H1 (cell line): ENCODE data around the gene PRAME. TPM values are rescaled to one million over a fixed set of nuclear protein-coding genes. Genes with fewer than 3 reads are reported as not detected.

ENCODE experiments used
- CTCF ChIA-PET: fragments of 300-600 bp; sonication (Branson Sonifier 250); formaldehyde crosslinking; loops from one replicate; lab custom pipeline; 2021; ENCODE audit not compliant: partially characterized antibody; lab: Charles Lee
- POLR2A ChIA-PET: fragments of 300-600 bp; sonication (Branson Sonifier 250); formaldehyde crosslinking; loops from one replicate; lab custom pipeline; 2021; ENCODE audit warnings: inconsistent platforms; ENCODE audit not compliant: partially characterized antibody; lab: Charles Lee
- DNase-seq, 2 experiments: peaks; one replicate each; pipeline versions ENCODE4 v3.0.0 to v3.0.0-alpha.2; 2010 to 2022; ENCODE audit warnings: low spot score in 2 of 2, low read depth in 1 of 2, mixed read lengths in 1 of 2
- FAIRE-seq: peaks from 2 replicates; lab custom pipeline; 2011; peaks lifted over from hg19 to GRCh38; lab: Jason Lieb, UNC
- H2AFZ ChIP-seq: 2 replicates; pipeline ENCODE4 v1.8.1; 2012; ENCODE audit warnings: low read length, inconsistent platforms
- H2AK5ac ChIP-seq: 2 replicates; pipeline ENCODE4 v1.6.1; 2013; ENCODE audit warnings: low read depth, low read length
- H2BK120ac ChIP-seq: replicated peaks from 2 replicates; pipeline ENCODE3; 2013; ENCODE audit warnings: low read depth, low read length, inconsistent platforms
- H2BK12ac ChIP-seq: 2 replicates; pipeline ENCODE4 v1.6.1; 2013; ENCODE audit warnings: low read depth, low read length
- H2BK15ac ChIP-seq: 2 replicates; pipeline ENCODE4 v1.6.1; 2013; ENCODE audit warnings: low read length
- H2BK20ac ChIP-seq: 2 replicates; pipeline ENCODE4 v1.6.1; 2013; ENCODE audit warnings: low read length
- H2BK5ac ChIP-seq: 2 replicates; pipeline ENCODE4 v1.6.1; 2013; ENCODE audit warnings: low read depth, low read length
- H3K14ac ChIP-seq: 2 replicates; pipeline ENCODE4 v1.6.1; 2013; ENCODE audit warnings: inconsistent platforms; ENCODE audit not compliant: insufficient read length
- H3K18ac ChIP-seq: 2 replicates; pipeline ENCODE4 v1.6.1; 2013; ENCODE audit warnings: low read length; ENCODE audit errors: extremely low read depth
- H3K23ac ChIP-seq: 2 replicates; pipeline ENCODE4 v1.6.1; 2013; ENCODE audit warnings: inconsistent platforms; ENCODE audit not compliant: insufficient read length
- H3K23me2 ChIP-seq: 2 replicates; pipeline ENCODE4 v1.6.1; 2013; ENCODE audit warnings: low read depth, low read length
- H3K27ac ChIP-seq: 2 replicates; pipeline ENCODE4 v1.6.1; 2011; ENCODE audit warnings: low read depth, low read length, inconsistent platforms
- H3K27me3 ChIP-seq, 4 experiments: replicated peaks in 1 of 4; 1 replicate in 1 of 4; 2 replicates in 3 of 4; pipeline versions ENCODE4 v1.6.1 to v1.8.1; 2011 to 2013; ENCODE audit warnings: low read length in 3 of 4, mild to moderate bottlenecking in 3 of 4, inconsistent platforms in 2 of 4, mixed read lengths in 2 of 4, moderate library complexity in 1 of 4; ENCODE audit not compliant: control insufficient read depth in 3 of 4, insufficient read depth in 3 of 4; ENCODE audit errors: extremely low read depth in 1 of 4
- H3K36me3 ChIP-seq, 4 experiments: 2 replicates each; pipeline versions ENCODE4 v1.6.1 to v1.8.1; 2011 to 2013; ENCODE audit warnings: mild to moderate bottlenecking in 4 of 4, low read length in 3 of 4, moderate library complexity in 2 of 4, control low read depth in 1 of 4, inconsistent platforms in 1 of 4; ENCODE audit not compliant: insufficient read depth in 4 of 4, control insufficient read depth in 2 of 4
- H3K4ac ChIP-seq: replicated peaks from 2 replicates; pipeline ENCODE3; 2013; ENCODE audit warnings: low read length, low read depth, mixed read lengths, inconsistent platforms; ENCODE audit not compliant: insufficient read length
- H3K4me1 ChIP-seq, 4 experiments: replicated peaks in 1 of 4; 1 replicate in 1 of 4; 2 replicates in 3 of 4; pipeline versions ENCODE4 v1.6.1 to v1.8.1; 2011 to 2013; ENCODE audit warnings: low read length in 3 of 4, inconsistent platforms in 2 of 4, mixed read lengths in 1 of 4; ENCODE audit not compliant: insufficient read depth in 4 of 4, control insufficient read depth in 3 of 4
- H3K4me2 ChIP-seq, 2 experiments: 2 replicates each; pipeline versions ENCODE4 v1.6.1 to v1.8.1; 2011 to 2013; ENCODE audit warnings: low read depth in 2 of 2, low read length in 2 of 2, control low read depth in 1 of 2, inconsistent platforms in 1 of 2, mild to moderate bottlenecking in 1 of 2; ENCODE audit not compliant: insufficient read depth in 1 of 2
- H3K4me3 ChIP-seq, 4 experiments: fragments of 200-600, 300-600 bp in 1 of 4; sonication (generic), shearing (Covaris generic), sonication (Bioruptor Twin) in 1 of 4; 2 replicates each; pipeline versions ENCODE4 v1.5.1 to v1.8.1; 2011 to 2016; ENCODE audit warnings: low read length in 4 of 4, low read depth in 3 of 4, control low read depth in 2 of 4, inconsistent platforms in 2 of 4, mild to moderate bottlenecking in 2 of 4, mixed read lengths in 1 of 4, moderate library complexity in 1 of 4; ENCODE audit not compliant: insufficient read depth in 2 of 4; ENCODE audit errors: extremely low read depth in 1 of 4
- H3K56ac ChIP-seq: replicated peaks from 2 replicates; pipeline ENCODE3; 2013; ENCODE audit warnings: low read depth, mild to moderate bottlenecking, mixed read lengths, low read length, inconsistent platforms; ENCODE audit not compliant: insufficient read length
- H3K79me1 ChIP-seq: 2 replicates; pipeline ENCODE4 v1.6.1; 2013; ENCODE audit warnings: low read depth, low read length, control low read depth
- H3K79me2 ChIP-seq, 2 experiments: 2 replicates each; pipeline versions ENCODE4 v1.6.1 to v1.8.1; 2012 to 2013; ENCODE audit warnings: low read length in 2 of 2, mild to moderate bottlenecking in 2 of 2, inconsistent platforms in 1 of 2; ENCODE audit not compliant: insufficient read depth in 2 of 2, control insufficient read depth in 1 of 2
- H3K9ac ChIP-seq, 4 experiments: replicated peaks in 1 of 4; 1 replicate in 1 of 4; 2 replicates in 3 of 4; pipeline versions ENCODE4 v1.6.1 to v1.8.1; 2011 to 2013; ENCODE audit warnings: low read depth in 3 of 4, low read length in 3 of 4, control low read depth in 2 of 4, mild to moderate bottlenecking in 2 of 4, moderate library complexity in 2 of 4, inconsistent platforms in 1 of 4; ENCODE audit errors: extremely low read depth in 1 of 4
- H3K9me3 ChIP-seq, 2 experiments: 2 replicates each; pipeline versions ENCODE4 v1.6.1 to v1.8.1; 2012 to 2013; ENCODE audit warnings: mild to moderate bottlenecking in 2 of 2, moderate library complexity in 2 of 2, control low read depth in 1 of 2, inconsistent platforms in 1 of 2, low read depth in 1 of 2, low read length in 1 of 2, mixed read lengths in 1 of 2; ENCODE audit not compliant: insufficient read depth in 2 of 2
- H4K20me1 ChIP-seq, 2 experiments: replicated peaks in 1 of 2; 2 replicates each; pipeline versions ENCODE3 to v1.8.1; 2011 to 2013; ENCODE audit warnings: inconsistent platforms in 2 of 2, low read length in 2 of 2, mild to moderate bottlenecking in 1 of 2; ENCODE audit not compliant: insufficient read depth in 2 of 2, control insufficient read depth in 1 of 2
- H4K5ac ChIP-seq: 2 replicates; pipeline ENCODE4 v1.6.1; 2013; ENCODE audit warnings: low read length, low read depth, mixed read lengths, inconsistent platforms; ENCODE audit not compliant: insufficient read length
- H4K8ac ChIP-seq: 2 replicates; pipeline ENCODE4 v1.8.0; 2013; ENCODE audit warnings: mild to moderate bottlenecking, moderate library complexity, low read length, inconsistent platforms; ENCODE audit not compliant: insufficient read depth; ENCODE audit errors: extremely low read depth
- H4K91ac ChIP-seq: replicated peaks from 2 replicates; pipeline ENCODE3; 2013; ENCODE audit warnings: low read length, mixed read lengths, inconsistent platforms; ENCODE audit not compliant: insufficient read length
- ATF3 ChIP-seq: IDR thresholded peaks from 2 replicates; pipeline ENCODE4 v1.6.1; 2011; ENCODE audit warnings: low read depth, mild to moderate bottlenecking, low read length; ENCODE audit not compliant: insufficient read depth
- BACH1 ChIP-seq: IDR thresholded peaks from 2 replicates; pipeline ENCODE4 v1.6.1; 2012; ENCODE audit warnings: low read length, improper control_type of control experiment
- CHD2 ChIP-seq: IDR thresholded peaks from 2 replicates; pipeline ENCODE4 v1.6.1; 2012; ENCODE audit warnings: low read length, improper control_type of control experiment
- CREB1 ChIP-seq: IDR thresholded peaks from 2 replicates; pipeline ENCODE4 v1.6.1; 2012; ENCODE audit warnings: inconsistent platforms
- CTCF ChIP-seq, 3 experiments: IDR thresholded peaks; 1 replicate in 2 of 3; 2 replicates in 1 of 3; pipeline versions ENCODE4 v1.5.1 to v1.6.1; 2011; ENCODE audit warnings: low read length in 3 of 3, mild to moderate bottlenecking in 3 of 3, inconsistent platforms in 2 of 3, low read depth in 1 of 3, moderate library complexity in 1 of 3; ENCODE audit not compliant: insufficient read depth in 1 of 3; ENCODE audit errors: control extremely low read depth in 1 of 3
- EGR1 ChIP-seq: IDR thresholded peaks from 2 replicates; pipeline ENCODE4 v1.6.1; 2011; ENCODE audit warnings: low read depth, low read length, borderline replicate concordance
- GTF2F1 ChIP-seq: IDR thresholded peaks from 2 replicates; pipeline ENCODE4 v1.6.1; 2012; ENCODE audit warnings: low read depth, low read length, improper control_type of control experiment, borderline replicate concordance
- NRF1 ChIP-seq: IDR thresholded peaks from 2 replicates; pipeline ENCODE4 v1.6.1; 2011; ENCODE audit warnings: mild to moderate bottlenecking, low read depth, low read length, improper control_type of control experiment
- SAP30 ChIP-seq: fragments of 300-600 bp; sonication (generic); IDR thresholded peaks from 2 replicates; pipeline ENCODE4 v1.7.1; 2012; ENCODE audit warnings: low read length, moderate library complexity, mild to moderate bottlenecking, inconsistent platforms; ENCODE audit not compliant: insufficient read depth, insufficient replicate concordance
- SIRT6 ChIP-seq: IDR thresholded peaks from one replicate; pipeline ENCODE4 v1.7.1; 2012; ENCODE audit warnings: low read length, inconsistent platforms
- TAF1 ChIP-seq: IDR thresholded peaks from 2 replicates; pipeline ENCODE4 v1.6.1; 2011; ENCODE audit warnings: mild to moderate bottlenecking, low read depth, low read length
- WGBS, 2 experiments: shearing (Covaris generic) in 1 of 2; methylation state at CpG; one replicate each; pipeline versions ENCODE4 v1.1.6 to v1.1.7; 2013 to 2015; ENCODE audit warnings: low lambda C conversion rate in 2 of 2, mixed read lengths in 2 of 2, inconsistent platforms in 1 of 2, low coverage in 1 of 2, missing lambda C conversion rate in 1 of 2; ENCODE audit not compliant: insufficient replicate concordance in 2 of 2, insufficient coverage in 1 of 2, insufficient read length in 1 of 2; ENCODE audit errors: extremely low coverage in 1 of 2, missing lambda C conversion rate in 1 of 2; 5-methylcytosine and 5-hydroxymethylcytosine counted together
- polyA plus RNA-seq, 7 experiments: library from polyadenylated mRNA; depleted of rRNA in 3 of 7; stranded (reverse) in 5 of 7; unstranded in 2 of 7; fragments of >200 nt in 5 of 7; fragments of 200-250 nt in 2 of 7; gene quantifications; 1 replicate in 5 of 7; 2 replicates in 1 of 7; 4 replicates in 1 of 7; pipeline versions ENCODE4 v1.2.1 to v1.2.3, GENCODE V29; 2011 to 2013; ENCODE audit warnings: missing spikeins in 2 of 7, mixed read lengths in 2 of 7
- total RNA-seq: library from RNA; stranded (reverse); fragmentation: NEBNext Ultra II Directional; extraction: Animal tissue kit (Norgen Biotek cat#: 25700); gene quantifications from 2 replicates; pipeline ENCODE4 v1.2.1, GENCODE V29; 2021

PRAME gene
- total and polyA plus RNA-seq, 2 of the 8 experiments (the other 6 are each of a cell fraction or from before 2014, with no cell fraction given), result 0.15 to 1.1 TPM

- no peaks in the 10 kb centered on the region for H3K79me1 ChIP-seq
- no peak overlapping the region for H2BK20ac ChIP-seq
- H2BK15ac ChIP-seq, result no peak overlapping the region
- H3K36me3 ChIP-seq, result no peaks in the 10 kb centered on the region
- H2BK5ac ChIP-seq, result no peak overlapping the region
- no peak overlapping the region for H2BK120ac ChIP-seq
- no peak overlapping the region for H3K56ac ChIP-seq
- H3K9ac ChIP-seq, result no peak overlapping the region
- H3K23ac ChIP-seq, result no peak overlapping the region
- H3K27ac ChIP-seq, result no peak overlapping the region
- no peak overlapping the region for H4K91ac ChIP-seq
- H3K18ac ChIP-seq, result no peak overlapping the region
- H2AFZ ChIP-seq, result no peak overlapping the region
- H4K8ac ChIP-seq, result no peak overlapping the region
- no peak overlapping the region for H3K4ac ChIP-seq
- no peak overlapping the region for H2AK5ac ChIP-seq
- H4K5ac ChIP-seq, result no peak overlapping the region
- H3K27me3 ChIP-seq, result peaks cover 31 to 61% (median 46%) of the 10 kb centered on the region in 4 experiments
- H3K79me2 ChIP-seq, result no peaks in the 10 kb centered on the region
- POLR2A ChIA-PET, result no interaction called here
- no peaks in the 10 kb centered on the region for H3K23me2 ChIP-seq
- CTCF ChIA-PET, result no interaction called here
- no peak overlapping the region for H3K14ac ChIP-seq
- WGBS, 2 experiments, result 80% methylated on average over 5 of the region's 5 CpGs; no CpG with 5 or more reads in 1 of the 2 experiments
- no peaks in the 10 kb centered on the region for H3K4me1 ChIP-seq
- no peak overlapping the region for H2BK12ac ChIP-seq
- H3K4me3 ChIP-seq, result no peak overlapping the region
- peaks cover 0 to 1% of the 10 kb centered on the region in 2 experiments for H4K20me1 ChIP-seq
- DNase-seq (no peak), FAIRE-seq (no peak)
- H3K4me2 ChIP-seq, result no peak overlapping the region
- peaks cover 33 to 62% of the 10 kb centered on the region in 2 experiments; a peak in 3 of 4 replicates for H3K9me3 ChIP-seq
- TF ChIP-seq GTF2F1 (no peak), NRF1 (no peak), SAP30 (no peak), CTCF (IDR thresholded peaks at IDR 0.05; ENCODE audit: control extremely low read depth in 1 of 3, insufficient read depth in 1 of 3, low read depth in 1 of 3, low read length in 3 of 3) (no peak), BACH1 (no peak), ATF3 (no peak), SIRT6 (no peak), CHD2 (no peak), TAF1 (no peak), CREB1 (no peak), EGR1 (no peak)
Measured at GRCh38 chr22:22546490-22546889, 12.6 kb downstream of the PRAME start.
